Caco-2 (cell line): Measurements from ENCODE around the gene CHMP2B. TPM values are rescaled to one million over a fixed set of nuclear protein-coding genes. Genes with fewer than 3 reads are reported as not detected.

Source experiments
- BruUV-seq: library from RNA; stranded (reverse); fragments of 400-500 nt; replicated peaks from 2 replicates; lab custom pipeline; 2021; lab: Mats Ljungman, UMichigan
- CTCF ChIA-PET: fragments of 300-600 bp; sonication (Branson Sonifier 250); formaldehyde crosslinking; loops from one replicate; lab custom pipeline; 2022; ENCODE audit warnings: antibody characterized with exemption; lab: Charles Lee
- POLR2A ChIA-PET: fragments of 300-600 bp; sonication (Branson Sonifier 250); formaldehyde crosslinking; loops from one replicate; lab custom pipeline; 2022; ENCODE audit warnings: antibody characterized with exemption; lab: Charles Lee
- DNase-seq, 2 experiments: peaks; one replicate each; pipeline versions ENCODE4 v3.0.0 to v3.0.0-alpha.2; 2020 to 2022
- H3K27me3 ChIP-seq: replicated peaks from 2 replicates; pipeline ENCODE4 v1.6.0; 2011; ENCODE audit warnings: low read length; ENCODE audit not compliant: control insufficient read depth, insufficient read depth
- H3K36me3 ChIP-seq: 2 replicates; pipeline ENCODE4 v1.5.1; 2011; ENCODE audit warnings: low read length; ENCODE audit not compliant: control insufficient read depth, insufficient read depth
- H3K4me1 ChIP-seq: fragments of 250-450 bp; sonication (Bioruptor Pico); 2 replicates; pipeline ENCODE4 v1.5.1; 2020; ENCODE audit warnings: mild to moderate bottlenecking
- H3K4me3 ChIP-seq: 2 replicates; pipeline ENCODE4 v1.5.1; 2011; ENCODE audit warnings: low read depth, mild to moderate bottlenecking, control low read depth, low read length
- H3K9me3 ChIP-seq: fragments of 250-450 bp; sonication (Bioruptor Pico); 2 replicates; pipeline ENCODE4 v1.5.1; 2020; ENCODE audit warnings: mild to moderate bottlenecking, moderate library complexity
- H3K27ac Mint-ChIP-seq: one replicate; pipeline ENCODE4 v1.8.0; 2022; ENCODE audit warnings: mixed read lengths; ENCODE audit not compliant: unreplicated experiment
- H3K27me3 Mint-ChIP-seq: one replicate; pipeline ENCODE4 v1.8.0; 2022; ENCODE audit warnings: mixed read lengths; ENCODE audit not compliant: insufficient read depth, unreplicated experiment
- H3K36me3 Mint-ChIP-seq: one replicate; pipeline ENCODE4 v1.8.0; 2022; ENCODE audit warnings: mild to moderate bottlenecking, mixed read lengths; ENCODE audit not compliant: insufficient read depth, unreplicated experiment
- H3K4me1 Mint-ChIP-seq: one replicate; pipeline ENCODE4 v1.8.0; 2022; ENCODE audit warnings: low read depth, mixed read lengths; ENCODE audit not compliant: unreplicated experiment
- H3K4me3 Mint-ChIP-seq: one replicate; pipeline ENCODE4 v1.8.0; 2022; ENCODE audit warnings: mild to moderate bottlenecking, moderate library complexity, mixed read lengths; ENCODE audit not compliant: unreplicated experiment
- H3K9me3 Mint-ChIP-seq: one replicate; pipeline ENCODE4 v1.8.0; 2022; ENCODE audit warnings: mixed read lengths; ENCODE audit not compliant: unreplicated experiment
- intact Hi-C: fragments of 100-400 bp; cut with micrococcal nuclease; formaldehyde crosslinking; loops from one replicate; pipeline ENCODE4 v1.10.0; 2022; ENCODE audit not compliant: unreplicated experiment
- total RNA-seq: library from RNA; stranded (reverse); gene quantifications from 2 replicates; pipeline ENCODE4 v1.2.3, GENCODE V29; 2022
- TF ChIP-seq, protein P1 (sequence below), 2 experiments: fragments of 200-600 bp in 1 of 2; IDR thresholded peaks; 1 replicate in 1 of 2; 2 replicates in 1 of 2; pipeline versions ENCODE4 v1.5.1 to v1.8.0; 2011 to 2022; ENCODE audit warnings: antibody characterized with exemption in 1 of 2, control low read depth in 1 of 2, inconsistent platforms in 1 of 2, low read depth in 1 of 2, low read length in 1 of 2, mild to moderate bottlenecking in 1 of 2, moderate library complexity in 1 of 2; ENCODE audit not compliant: insufficient read depth in 1 of 2, severe bottlenecking in 1 of 2, unreplicated experiment in 1 of 2

Gene CHMP2B
- total RNA-seq, 1 experiment from 2014 or later = 52.4 TPM

DNA sequence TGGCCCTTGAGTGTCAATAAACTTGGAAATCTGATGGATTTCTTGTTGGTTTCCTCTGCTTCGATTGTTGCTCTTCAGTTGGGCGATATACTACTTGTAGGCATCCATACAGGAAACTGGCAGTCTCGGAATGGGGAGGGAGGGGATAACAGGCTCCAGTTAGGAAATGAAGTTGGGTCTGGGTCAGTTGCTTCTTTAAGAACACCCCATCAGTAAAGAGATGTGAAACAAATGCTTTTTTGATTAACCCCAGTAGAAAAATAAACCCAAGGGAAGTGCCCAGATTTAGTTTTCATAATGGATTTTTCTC lies 681 bp downstream of the CHMP2B start:
- ChIA-PET POLR2A (no interaction called here), CTCF (no interaction called here)
- Mint-ChIP-seq H3K27me3 (no peaks in the 10 kb centered on the region), H3K4me1 (peaks cover 19% of the 10 kb centered on the region), H3K4me3 (peak overlapping the region; percentile 87), H3K27ac (peak overlapping the region; percentile 94), H3K36me3 (peaks cover 15% of the 10 kb centered on the region), H3K9me3 (no peaks in the 10 kb centered on the region)
- H3K9me3 ChIP-seq = no peaks in the 10 kb centered on the region
- TF ChIP-seq, protein P1, sequence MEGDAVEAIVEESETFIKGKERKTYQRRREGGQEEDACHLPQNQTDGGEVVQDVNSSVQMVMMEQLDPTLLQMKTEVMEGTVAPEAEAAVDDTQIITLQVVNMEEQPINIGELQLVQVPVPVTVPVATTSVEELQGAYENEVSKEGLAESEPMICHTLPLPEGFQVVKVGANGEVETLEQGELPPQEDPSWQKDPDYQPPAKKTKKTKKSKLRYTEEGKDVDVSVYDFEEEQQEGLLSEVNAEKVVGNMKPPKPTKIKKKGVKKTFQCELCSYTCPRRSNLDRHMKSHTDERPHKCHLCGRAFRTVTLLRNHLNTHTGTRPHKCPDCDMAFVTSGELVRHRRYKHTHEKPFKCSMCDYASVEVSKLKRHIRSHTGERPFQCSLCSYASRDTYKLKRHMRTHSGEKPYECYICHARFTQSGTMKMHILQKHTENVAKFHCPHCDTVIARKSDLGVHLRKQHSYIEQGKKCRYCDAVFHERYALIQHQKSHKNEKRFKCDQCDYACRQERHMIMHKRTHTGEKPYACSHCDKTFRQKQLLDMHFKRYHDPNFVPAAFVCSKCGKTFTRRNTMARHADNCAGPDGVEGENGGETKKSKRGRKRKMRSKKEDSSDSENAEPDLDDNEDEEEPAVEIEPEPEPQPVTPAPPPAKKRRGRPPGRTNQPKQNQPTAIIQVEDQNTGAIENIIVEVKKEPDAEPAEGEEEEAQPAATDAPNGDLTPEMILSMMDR (IDR thresholded peaks at IDR 0.05; ENCODE audit: insufficient read depth in 1 of 2, low read depth in 1 of 2, low read length in 1 of 2, severe bottlenecking in 1 of 2, unreplicated experiment in 1 of 2) = no peak
- peaks cover 9% of the 10 kb centered on the region; the same call in 1 of the 2 replicates for H3K4me1 ChIP-seq
- peak overlapping the region; percentile 80 for H3K4me3 ChIP-seq
- H3K36me3 ChIP-seq = no peaks in the 10 kb centered on the region
- BruUV-seq = no TSS peak
- intact Hi-C loops = loop anchor here (1.0 kb wide), 1 partner anchor 21 kb away; no protein-coding TSS in a partner anchor
- no peak for DNase-seq
- no peaks in the 10 kb centered on the region for H3K27me3 ChIP-seq

- intact Hi-C loops = no loop called here
- peak overlapping the region; percentile 80 for H3K4me3 ChIP-seq
- no peaks in the 10 kb centered on the region for H3K9me3 ChIP-seq
- Mint-ChIP-seq H3K4me1 (peaks cover 19% of the 10 kb centered on the region), H3K27me3 (no peaks in the 10 kb centered on the region), H3K4me3 (peak overlapping the region; percentile 87), H3K36me3 (peaks cover 15% of the 10 kb centered on the region), H3K27ac (no peak overlapping the region), H3K9me3 (no peaks in the 10 kb centered on the region)
- no peaks in the 10 kb centered on the region for H3K27me3 ChIP-seq
- BruUV-seq = TSS peak; percentile 41
- DNase-seq = no peak
- H3K36me3 ChIP-seq = no peaks in the 10 kb centered on the region
- ChIA-PET POLR2A (interaction anchor here (0.7 kb wide), 1 partner anchor 252 kb away, joined by 5 read pairs; no protein-coding TSS in a partner anchor), CTCF (no interaction called here)
- TF ChIP-seq, protein P1 (IDR thresholded peaks at IDR 0.05; ENCODE audit: insufficient read depth in 1 of 2, low read depth in 1 of 2, low read length in 1 of 2, severe bottlenecking in 1 of 2, unreplicated experiment in 1 of 2) = no peak
- peaks cover 9% of the 10 kb centered on the region; the same call in 1 of the 2 replicates for H3K4me1 ChIP-seq
Measured at GRCh38 chr3:87228316-87228715, 1.2 kb downstream of the CHMP2B start.

DNA sequence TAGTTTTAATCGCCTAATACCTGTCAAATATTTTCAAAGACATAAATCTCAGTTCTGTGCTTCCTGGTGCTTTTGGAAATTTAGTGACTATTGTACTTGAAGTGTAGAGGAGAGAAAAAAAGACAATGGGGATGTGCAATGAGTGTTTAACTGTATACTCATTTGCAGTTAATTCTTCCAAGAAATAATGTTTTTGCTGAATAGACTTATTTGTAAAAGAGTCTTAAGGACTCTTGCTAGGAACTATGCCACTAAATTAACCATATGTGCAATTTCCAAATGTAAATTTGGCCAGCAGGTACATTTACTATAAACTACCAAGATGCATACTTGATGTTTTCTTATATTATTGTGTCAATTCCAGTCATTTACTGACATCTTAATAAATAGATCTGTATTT lies 2.0 kb downstream of the CHMP2B start:
- no peak for DNase-seq
- Histone ChIP-seq H3K4me3 (no peak overlapping the region), H3K9me3 (no peaks in the 10 kb centered on the region), H3K36me3 (no peaks in the 10 kb centered on the region), H3K4me1 (peaks cover 9% of the 10 kb centered on the region; the same call in 1 of the 2 replicates), H3K27me3 (no peaks in the 10 kb centered on the region)
- Mint-ChIP-seq H3K27ac (no peak overlapping the region), H3K36me3 (peaks cover 15% of the 10 kb centered on the region), H3K4me1 (peaks cover 19% of the 10 kb centered on the region), H3K4me3 (peak overlapping the region; percentile 87), H3K9me3 (no peaks in the 10 kb centered on the region), H3K27me3 (no peaks in the 10 kb centered on the region)
- intact Hi-C loops = no loop called here
- CTCF ChIA-PET = no interaction called here
- BruUV-seq = no TSS peak
- TF ChIP-seq, protein P1 (IDR thresholded peaks at IDR 0.05; ENCODE audit: insufficient read depth in 1 of 2, low read depth in 1 of 2, low read length in 1 of 2, severe bottlenecking in 1 of 2, unreplicated experiment in 1 of 2) = no peak
- POLR2A ChIA-PET = no interaction called here
